Gastroesophageal sphincter (tissue), 4 donors: ENCODE results near the gene PYCARD. TPM values are rescaled to one million over a fixed set of nuclear protein-coding genes. Genes with fewer than 3 reads are reported as not detected.

Source experiments
- ATAC-seq: fragments of 150-250 bp; one replicate; pipeline ENCODE4 v1.9.1; 2016; ENCODE audit warnings: mild to moderate bottlenecking, moderate library complexity
- H3K27ac ChIP-seq, 4 donors: fragments of 200-600 bp; sonication (generic) in 3 of 4; 1 replicate in 3 of 4; 2 replicates in 1 of 4; pipeline ENCODE4 v1.5.1; 2016 to 2019
- H3K27me3 ChIP-seq: fragments of 200-600 bp; sonication (generic); one replicate; pipeline ENCODE4 v1.5.1; 2019
- H3K36me3 ChIP-seq, 2 donors: fragments of 200-600 bp; sonication (generic); one replicate each; pipeline ENCODE4 v1.5.1; 2019; ENCODE audit warnings: control low read depth in 1 of 2
- H3K4me1 ChIP-seq, 3 donors: fragments of 200-600 bp; sonication (generic); 1 replicate in 2 of 3; 2 replicates in 1 of 3; pipeline ENCODE4 v1.5.1; 2016 to 2019; ENCODE audit warnings: control low read depth in 2 of 3
- H3K4me3 ChIP-seq, 2 donors: fragments of 200-600 bp; sonication (generic); one replicate each; pipeline ENCODE4 v1.5.1; 2019; ENCODE audit warnings: mild to moderate bottlenecking in 1 of 2, moderate library complexity in 1 of 2
- H3K9me3 ChIP-seq, 3 donors: fragments of 200-600 bp; sonication (generic); one replicate each; pipeline ENCODE4 v1.5.1; 2017 to 2019; ENCODE audit warnings: control low read depth in 2 of 3
- CTCF ChIP-seq, 4 experiments: fragments of 200-600 bp in 2 of 4; fragments of 450-650 bp in 2 of 4; sonication (generic) in 1 of 4; IDR thresholded peaks; one replicate each; pipeline ENCODE4 v1.5.1; 2017 to 2019; ENCODE audit warnings: antibody characterized with exemption in 4 of 4, mild to moderate bottlenecking in 2 of 4, moderate library complexity in 2 of 4
- EP300 ChIP-seq: sonication (generic); formaldehyde crosslinking; IDR thresholded peaks from one replicate; pipeline ENCODE4 v1.6.1; 2017; ENCODE audit warnings: antibody characterized with exemption, mild to moderate bottlenecking
- POLR2A ChIP-seq, 2 donors: fragments of 450-650 bp; IDR thresholded peaks; one replicate each; pipeline ENCODE4 v1.6.1; 2017; ENCODE audit warnings: antibody characterized with exemption in 2 of 2, mild to moderate bottlenecking in 2 of 2, moderate library complexity in 1 of 2
- POLR2AphosphoS5 ChIP-seq: sonication (generic); formaldehyde crosslinking; IDR thresholded peaks from one replicate; pipeline ENCODE4 v1.6.1; 2017; ENCODE audit warnings: antibody characterized with exemption
- WGBS, 2 donors: methylation state at CpG; one replicate each; pipeline ENCODE4 v1.1.5; 2018; ENCODE audit warnings: low coverage in 1 of 2; 5-methylcytosine and 5-hydroxymethylcytosine counted together
- total RNA-seq, 4 donors: library from RNA; depleted of rRNA; stranded (reverse); fragments of >200 nt; gene quantifications; one replicate each; pipeline ENCODE4 v1.1.0, GENCODE V29; 2016

PYCARD gene
- total RNA-seq, 4 donors from 2014 or later, result 3.9 to 21.8 (median 11.3) TPM

- H3K9me3 ChIP-seq, result no peaks in the 10 kb centered on the region
- peaks cover 11 to 53% of the 10 kb centered on the region in 2 donors for H3K36me3 ChIP-seq
- no peak for ATAC-seq
- no peaks in the 10 kb centered on the region for H3K27me3 ChIP-seq
- peak overlapping the region in 1 of 4 donors; percentile 38 for H3K27ac ChIP-seq
- H3K4me3 ChIP-seq, result peak overlapping the region in 1 of 2 donors; percentile 99
- peaks cover 0 to 69% (median 30%) of the 10 kb centered on the region in 3 donors for H3K4me1 ChIP-seq
- TF ChIP-seq POLR2AphosphoS5 (no peak), POLR2A (IDR thresholded peaks at IDR 0.05) (no peak), EP300 (no peak), CTCF (IDR thresholded peaks at IDR 0.05) (no peak)
- WGBS, 2 donors, result 15 to 38% methylated on average over 5 to 6 of the region's 7 CpGs
Observed at GRCh38 chr16:31182391-31182790, 20.2 kb downstream of the PYCARD start.

- Histone ChIP-seq H3K9me3 (no peaks in the 10 kb centered on the region), H3K27ac (peak overlapping the region in 3 of 4 donors; percentile 93 to 99 (median 99)), H3K4me3 (peak overlapping the region; percentile 79 to 99), H3K36me3 (peaks cover 11 to 42% of the 10 kb centered on the region in 2 donors), H3K4me1 (peaks cover 0 to 60% (median 30%) of the 10 kb centered on the region in 3 donors), H3K27me3 (no peaks in the 10 kb centered on the region)
- no peak for ATAC-seq
- TF ChIP-seq EP300 (no peak), CTCF (IDR thresholded peaks at IDR 0.05) (no peak), POLR2A (IDR thresholded peaks at IDR 0.05) (no peak), POLR2AphosphoS5 (no peak)
- 7 to 9% methylated on average over 13 to 20 of the region's 31 CpGs for WGBS, 2 donors
Observed at GRCh38 chr16:31181102-31181830, 21.3 kb downstream of the PYCARD start.

GRCh38 chr16:31179747-31180459 lies 22.7 kb downstream of the PYCARD start, which contains the start of gene FUS:
FUS (plus strand) TSS chr16:31180139; CDS start chr16:31180215, 76 bp downstream.
- H3K4me1 ChIP-seq, result peaks cover 0 to 48% (median 30%) of the 10 kb centered on the region in 3 donors
- H3K9me3 ChIP-seq, result no peaks in the 10 kb centered on the region
- H3K4me3 ChIP-seq, result peak within 1 kb of the TSS; percentile 79 to 99
- ATAC-seq, result peak; percentile 87
- TF ChIP-seq EP300, result no peak
- peak in 1 of 4 experiments; percentile 9 for TF ChIP-seq CTCF (IDR thresholded peaks at IDR 0.05)
- TF ChIP-seq POLR2A (IDR thresholded peaks at IDR 0.05), result peak; percentile 99 to 100
- TF ChIP-seq POLR2AphosphoS5, result peak; percentile 100
- H3K27me3 ChIP-seq, result no peaks in the 10 kb centered on the region
- 0% methylated on average over 15 of the region's 69 CpGs; no CpG with 5 or more reads in 1 of the 2 donors for WGBS, 2 donors
- peak within 1 kb of the TSS; percentile 86 to 99 (median 96) for H3K27ac ChIP-seq
- peaks cover 3 to 28% of the 10 kb centered on the region in 2 donors for H3K36me3 ChIP-seq

- peak overlapping the region; percentile 86 to 99 (median 96) for H3K27ac ChIP-seq
- no peaks in the 10 kb centered on the region for H3K27me3 ChIP-seq
- H3K9me3 ChIP-seq, result no peaks in the 10 kb centered on the region
- peaks cover 0 to 44% (median 30%) of the 10 kb centered on the region in 3 donors for H3K4me1 ChIP-seq
- H3K36me3 ChIP-seq, result peaks cover 3 to 22% of the 10 kb centered on the region in 2 donors
- peak overlapping the region; percentile 79 to 99 for H3K4me3 ChIP-seq
- 2% methylated on average over 17 of the region's 27 CpGs; no CpG with 5 or more reads in 1 of the 2 donors for WGBS, 2 donors
- ATAC-seq, result peak; percentile 1
- no peak for TF ChIP-seq CTCF (IDR thresholded peaks at IDR 0.05)
- TF ChIP-seq EP300, result no peak
- no peak for TF ChIP-seq POLR2AphosphoS5
- TF ChIP-seq POLR2A (IDR thresholded peaks at IDR 0.05), result no peak
Observed at GRCh38 chr16:31179219-31179746, 23.3 kb downstream of the PYCARD start.
